ENCODE data around the gene CCNG2. TPM values are rescaled to one million over a fixed set of nuclear protein-coding genes. Genes with fewer than 3 reads are reported as not detected.
A peak's percentile ranks its signal among the peaks of the same experiment; 100 is the strongest.

Gene CCNG2
- total RNA-seq, 2 donors from 2014 or later, result 61.3 to 106 TPM

DNA sequence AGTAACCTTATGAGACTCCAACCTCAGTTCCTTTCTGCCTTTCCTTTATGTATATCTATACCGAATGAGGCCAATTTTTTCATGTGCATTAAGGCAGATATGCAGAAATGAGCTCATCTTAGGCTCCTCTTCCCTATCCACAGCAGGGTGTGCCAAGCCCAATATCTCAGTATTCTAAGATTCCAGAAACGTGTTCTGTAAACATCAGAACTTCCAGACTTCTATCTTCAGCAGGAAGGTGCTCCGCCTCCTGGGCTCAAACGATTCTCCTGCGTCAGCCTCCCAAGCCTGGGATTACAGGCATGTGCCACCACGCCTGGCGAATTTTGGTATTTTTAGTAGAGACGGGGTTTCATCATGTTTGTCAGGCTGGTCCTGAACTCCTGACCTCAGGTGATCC is 31.0 kb upstream of the CCNG2 start:
- H3K9me3 ChIP-seq, result no peaks in the 10 kb centered on the region
- intact Hi-C loops (cut with DNase I), result no loop called here
- H3K27ac ChIP-seq, result peak overlapping the region in 1 of 2 donors; percentile 26
- no peaks in the 10 kb centered on the region for H3K36me3 ChIP-seq
- peak; percentile 23 for TF ChIP-seq POLR2AphosphoS5 (IDR thresholded peaks at IDR 0.05)
- TF ChIP-seq, protein P1, sequence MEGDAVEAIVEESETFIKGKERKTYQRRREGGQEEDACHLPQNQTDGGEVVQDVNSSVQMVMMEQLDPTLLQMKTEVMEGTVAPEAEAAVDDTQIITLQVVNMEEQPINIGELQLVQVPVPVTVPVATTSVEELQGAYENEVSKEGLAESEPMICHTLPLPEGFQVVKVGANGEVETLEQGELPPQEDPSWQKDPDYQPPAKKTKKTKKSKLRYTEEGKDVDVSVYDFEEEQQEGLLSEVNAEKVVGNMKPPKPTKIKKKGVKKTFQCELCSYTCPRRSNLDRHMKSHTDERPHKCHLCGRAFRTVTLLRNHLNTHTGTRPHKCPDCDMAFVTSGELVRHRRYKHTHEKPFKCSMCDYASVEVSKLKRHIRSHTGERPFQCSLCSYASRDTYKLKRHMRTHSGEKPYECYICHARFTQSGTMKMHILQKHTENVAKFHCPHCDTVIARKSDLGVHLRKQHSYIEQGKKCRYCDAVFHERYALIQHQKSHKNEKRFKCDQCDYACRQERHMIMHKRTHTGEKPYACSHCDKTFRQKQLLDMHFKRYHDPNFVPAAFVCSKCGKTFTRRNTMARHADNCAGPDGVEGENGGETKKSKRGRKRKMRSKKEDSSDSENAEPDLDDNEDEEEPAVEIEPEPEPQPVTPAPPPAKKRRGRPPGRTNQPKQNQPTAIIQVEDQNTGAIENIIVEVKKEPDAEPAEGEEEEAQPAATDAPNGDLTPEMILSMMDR (IDR thresholded peaks at IDR 0.05), result no peak
- peaks cover 2% of the 10 kb centered on the region for H3K4me1 ChIP-seq (replicated peaks)
- no peak overlapping the region for H3K4me3 ChIP-seq
- H3K27me3 ChIP-seq (replicated peaks; ENCODE audit: insufficient read depth), result no peaks in the 10 kb centered on the region
- DNase-seq (ENCODE audit: low spot score), result no peak
- WGBS, result 48% methylated on average over 8 of the region's 8 CpGs

DNA sequence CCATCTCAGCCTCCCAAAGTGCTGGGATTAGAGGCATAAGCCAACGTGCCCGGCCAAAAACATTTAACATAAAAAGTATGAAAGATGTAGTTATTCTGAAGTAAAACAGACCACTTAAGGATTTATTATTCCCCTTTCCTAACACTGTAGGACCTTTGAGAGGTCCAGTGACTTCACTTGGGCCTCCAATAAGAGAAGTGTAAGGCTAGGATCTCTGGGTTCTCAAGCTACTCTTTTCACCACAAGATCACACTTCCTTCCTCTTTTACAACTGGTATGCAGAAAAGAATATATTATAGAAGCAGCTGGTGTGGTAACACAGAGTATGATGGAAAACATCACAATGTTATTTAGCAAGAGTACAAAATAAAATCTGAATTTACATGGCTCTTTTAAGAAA is 30.2 kb upstream of the CCNG2 start:
- TF ChIP-seq POLR2A (IDR thresholded peaks at IDR 0.05) (no peak), POLR2AphosphoS5 (IDR thresholded peaks at IDR 0.05) (no peak)
- TF ChIP-seq, protein P1 (IDR thresholded peaks at IDR 0.05), result no peak
- H3K27ac ChIP-seq, result no peak overlapping the region
- DNase-seq (ENCODE audit: low spot score), result no peak
- H3K27me3 ChIP-seq (replicated peaks; ENCODE audit: insufficient read depth), result no peaks in the 10 kb centered on the region
- H3K4me1 ChIP-seq (replicated peaks), result peaks cover 2% of the 10 kb centered on the region
- no peaks in the 10 kb centered on the region for H3K36me3 ChIP-seq
- no peak overlapping the region for H3K4me3 ChIP-seq
- intact Hi-C loops (cut with DNase I), result no loop called here
- 89% methylated on average over 2 of the region's 2 CpGs for WGBS
- H3K9me3 ChIP-seq, result no peaks in the 10 kb centered on the region

DNA sequence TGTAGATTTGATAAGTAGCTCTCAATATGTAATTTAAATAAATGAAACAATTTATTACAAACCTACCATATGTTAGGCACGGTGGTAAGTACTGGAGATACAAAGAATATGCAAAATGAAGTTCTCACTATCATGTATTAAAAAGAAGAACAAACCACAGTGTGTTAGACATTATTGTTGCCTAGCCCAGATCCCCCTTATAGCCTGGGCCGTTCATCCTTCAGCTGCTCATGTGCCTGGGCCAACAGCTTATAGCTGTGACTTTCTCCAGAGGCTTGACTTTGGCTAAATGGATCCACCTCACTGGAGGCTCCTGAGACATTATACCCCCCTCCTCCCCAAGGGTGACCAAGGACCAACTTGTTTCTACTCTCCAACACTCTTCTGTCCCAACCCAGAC is 29.8 kb upstream of the CCNG2 start:
- TF ChIP-seq, protein P1 (IDR thresholded peaks at IDR 0.05), result no peak
- no peak for TF ChIP-seq POLR2AphosphoS5 (IDR thresholded peaks at IDR 0.05)
- no peak for TF ChIP-seq POLR2A (IDR thresholded peaks at IDR 0.05)
- no peaks in the 10 kb centered on the region for H3K36me3 ChIP-seq
- H3K27ac ChIP-seq, result no peak overlapping the region
- 82% methylated on average over 2 of the region's 2 CpGs for WGBS
- intact Hi-C loops (cut with DNase I), result no loop called here
- DNase-seq (ENCODE audit: low spot score), result no peak
- no peak overlapping the region for H3K4me3 ChIP-seq
- H3K4me1 ChIP-seq (replicated peaks), result peaks cover 2% of the 10 kb centered on the region
- no peaks in the 10 kb centered on the region for H3K27me3 ChIP-seq (replicated peaks; ENCODE audit: insufficient read depth)
- H3K9me3 ChIP-seq, result no peaks in the 10 kb centered on the region

DNA sequence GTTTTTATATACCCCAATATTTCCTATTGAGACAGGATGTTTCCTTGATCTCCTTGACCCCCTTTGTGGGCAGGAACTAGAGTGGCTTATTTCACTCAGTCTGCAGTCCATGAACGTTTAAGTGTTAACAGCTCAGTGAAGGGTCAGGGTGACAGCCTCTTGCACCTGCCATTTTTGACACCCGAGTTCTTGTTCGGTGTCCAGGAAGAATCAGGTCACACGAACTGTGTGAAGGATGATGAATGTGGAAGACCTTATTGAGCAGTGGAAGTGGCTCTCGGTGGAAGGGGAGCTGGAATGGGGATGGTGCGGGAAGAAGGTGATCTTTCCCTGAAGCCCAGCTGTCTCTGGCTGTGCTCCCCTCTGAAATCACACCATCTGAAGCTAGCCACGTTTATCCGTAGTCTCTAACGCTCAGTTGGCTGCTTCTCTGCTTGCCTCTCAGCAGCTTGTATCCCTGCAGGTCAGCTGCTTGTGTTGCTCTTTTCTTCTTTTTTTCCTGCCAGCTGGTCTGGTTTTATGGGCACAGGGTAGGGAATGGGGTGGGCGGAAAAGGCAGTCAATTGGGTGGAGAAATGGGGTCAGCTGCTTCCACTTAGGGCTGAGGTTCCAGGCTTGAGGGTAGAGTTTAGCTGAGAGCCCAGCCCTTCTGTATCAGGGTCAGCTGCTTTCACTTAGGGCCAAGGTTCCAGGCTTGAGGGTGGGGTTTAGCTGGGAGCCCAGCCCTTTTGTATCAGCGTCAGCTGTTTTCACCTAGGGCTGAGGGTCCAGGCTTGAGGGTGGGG is 29.0 kb upstream of the CCNG2 start:
- Histone ChIP-seq H3K36me3 (no peaks in the 10 kb centered on the region), H3K4me3 (no peak overlapping the region), H3K27me3 (replicated peaks; ENCODE audit: insufficient read depth) (no peaks in the 10 kb centered on the region), H3K9me3 (no peaks in the 10 kb centered on the region), H3K27ac (no peak overlapping the region), H3K4me1 (replicated peaks) (peaks cover 2% of the 10 kb centered on the region)
- TF ChIP-seq, protein P1 (IDR thresholded peaks at IDR 0.05), result no peak
- TF ChIP-seq POLR2AphosphoS5 (IDR thresholded peaks at IDR 0.05) (peak; percentile 14), POLR2A (IDR thresholded peaks at IDR 0.05) (no peak)
- no peak for DNase-seq (ENCODE audit: low spot score)
- intact Hi-C loops (cut with DNase I), result no loop called here
- WGBS, result 49% methylated on average over 11 of the region's 11 CpGs
